ENCODE measurements around the gene STK38L.

STK38L gene

DNA sequence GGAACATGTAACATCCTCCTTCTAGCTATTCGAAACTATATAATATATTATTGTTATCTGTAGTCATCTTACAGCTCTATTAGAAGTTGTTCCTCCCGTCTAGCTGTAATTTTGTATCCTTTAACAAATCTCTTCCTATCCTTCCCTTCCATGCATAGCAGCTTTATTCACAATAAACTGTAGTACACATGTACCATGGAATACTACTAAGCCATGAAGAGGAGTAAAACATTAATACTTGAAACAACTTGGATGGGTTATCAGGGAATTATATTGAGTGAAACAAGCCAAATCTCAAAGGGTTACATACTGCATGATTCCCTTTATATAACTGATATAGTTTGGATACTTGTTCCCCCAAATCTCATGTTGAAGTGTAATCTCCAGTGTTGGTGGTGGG lies 33.9 kb upstream of the STK38L start:
- no peak overlapping the region for H3K9ac ChIP-seq (ENCODE audit: low read depth, low read length)
- H3K36me3 ChIP-seq (ENCODE audit: insufficient read depth, low read length): no peaks in the 10 kb centered on the region
- no peaks in the 10 kb centered on the region for H3K27me3 ChIP-seq (ENCODE audit: insufficient read depth, low read length, poor library complexity)
- H4K20me1 ChIP-seq (ENCODE audit: insufficient read depth, low read length): no peaks in the 10 kb centered on the region
- no peak overlapping the region for H3K4me3 ChIP-seq (ENCODE audit: low read depth in 1 of 2, low read length in 2 of 2)
- no peak overlapping the region for H3K27ac ChIP-seq (ENCODE audit: low read length)
- no peak for DNase-seq
- H3K4me2 ChIP-seq (ENCODE audit: insufficient read depth, low read length): no peak overlapping the region
- TF ChIP-seq, protein P1, sequence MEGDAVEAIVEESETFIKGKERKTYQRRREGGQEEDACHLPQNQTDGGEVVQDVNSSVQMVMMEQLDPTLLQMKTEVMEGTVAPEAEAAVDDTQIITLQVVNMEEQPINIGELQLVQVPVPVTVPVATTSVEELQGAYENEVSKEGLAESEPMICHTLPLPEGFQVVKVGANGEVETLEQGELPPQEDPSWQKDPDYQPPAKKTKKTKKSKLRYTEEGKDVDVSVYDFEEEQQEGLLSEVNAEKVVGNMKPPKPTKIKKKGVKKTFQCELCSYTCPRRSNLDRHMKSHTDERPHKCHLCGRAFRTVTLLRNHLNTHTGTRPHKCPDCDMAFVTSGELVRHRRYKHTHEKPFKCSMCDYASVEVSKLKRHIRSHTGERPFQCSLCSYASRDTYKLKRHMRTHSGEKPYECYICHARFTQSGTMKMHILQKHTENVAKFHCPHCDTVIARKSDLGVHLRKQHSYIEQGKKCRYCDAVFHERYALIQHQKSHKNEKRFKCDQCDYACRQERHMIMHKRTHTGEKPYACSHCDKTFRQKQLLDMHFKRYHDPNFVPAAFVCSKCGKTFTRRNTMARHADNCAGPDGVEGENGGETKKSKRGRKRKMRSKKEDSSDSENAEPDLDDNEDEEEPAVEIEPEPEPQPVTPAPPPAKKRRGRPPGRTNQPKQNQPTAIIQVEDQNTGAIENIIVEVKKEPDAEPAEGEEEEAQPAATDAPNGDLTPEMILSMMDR (IDR thresholded peaks at IDR 0.05; ENCODE audit: borderline replicate concordance, extremely low read depth, low read length, poor library complexity, severe bottlenecking): no peak
- no peak for TF ChIP-seq EZH2 (IDR thresholded peaks at IDR 0.05; ENCODE audit: borderline replicate concordance, low read depth, low read length, severe bottlenecking)
- H3K79me2 ChIP-seq (ENCODE audit: insufficient read depth, low read length): no peaks in the 10 kb centered on the region
- H3K9me3 ChIP-seq (ENCODE audit: insufficient read depth, low read length, severe bottlenecking): no peaks in the 10 kb centered on the region
- no peaks in the 10 kb centered on the region for H3K4me1 ChIP-seq (ENCODE audit: insufficient read depth, low read length)
- H2AFZ ChIP-seq (ENCODE audit: low read depth, low read length): no peak overlapping the region
- no peak for ATAC-seq (ENCODE audit: insufficient read depth, low read depth)

DNA sequence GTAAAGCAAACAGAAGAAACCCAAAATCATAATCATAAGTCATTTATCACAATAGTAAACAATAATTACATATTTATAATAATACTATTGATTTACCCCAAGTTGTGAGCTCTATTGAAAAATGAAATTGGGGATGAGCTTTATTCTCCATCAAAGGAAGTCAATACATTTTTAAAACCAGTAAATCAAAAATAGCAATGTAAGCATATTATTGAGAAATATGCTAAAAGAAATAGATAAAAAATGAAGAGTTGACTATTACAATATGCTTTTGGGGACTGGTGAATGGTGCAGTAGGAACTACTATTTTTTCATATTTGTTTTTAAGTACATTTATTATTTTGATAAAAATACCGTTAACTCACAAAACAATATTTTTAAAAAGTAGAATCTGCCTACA lies 31.2 kb upstream of the STK38L start:
- H3K4me3 ChIP-seq (ENCODE audit: low read depth in 1 of 2, low read length in 2 of 2): no peak overlapping the region
- no peaks in the 10 kb centered on the region for H3K36me3 ChIP-seq (ENCODE audit: insufficient read depth, low read length)
- no peaks in the 10 kb centered on the region for H4K20me1 ChIP-seq (ENCODE audit: insufficient read depth, low read length)
- H3K27me3 ChIP-seq (ENCODE audit: insufficient read depth, low read length, poor library complexity): no peaks in the 10 kb centered on the region
- DNase-seq (no peak), ATAC-seq (ENCODE audit: insufficient read depth, low read depth) (no peak)
- H3K9me3 ChIP-seq (ENCODE audit: insufficient read depth, low read length, severe bottlenecking): no peaks in the 10 kb centered on the region
- H3K79me2 ChIP-seq (ENCODE audit: insufficient read depth, low read length): no peaks in the 10 kb centered on the region
- H3K27ac ChIP-seq (ENCODE audit: low read length): no peak overlapping the region
- TF ChIP-seq EZH2 (IDR thresholded peaks at IDR 0.05; ENCODE audit: borderline replicate concordance, low read depth, low read length, severe bottlenecking): no peak
- H2AFZ ChIP-seq (ENCODE audit: low read depth, low read length): no peak overlapping the region
- H3K9ac ChIP-seq (ENCODE audit: low read depth, low read length): no peak overlapping the region
- H3K4me1 ChIP-seq (ENCODE audit: insufficient read depth, low read length): no peaks in the 10 kb centered on the region
- H3K4me2 ChIP-seq (ENCODE audit: insufficient read depth, low read length): no peak overlapping the region

DNA sequence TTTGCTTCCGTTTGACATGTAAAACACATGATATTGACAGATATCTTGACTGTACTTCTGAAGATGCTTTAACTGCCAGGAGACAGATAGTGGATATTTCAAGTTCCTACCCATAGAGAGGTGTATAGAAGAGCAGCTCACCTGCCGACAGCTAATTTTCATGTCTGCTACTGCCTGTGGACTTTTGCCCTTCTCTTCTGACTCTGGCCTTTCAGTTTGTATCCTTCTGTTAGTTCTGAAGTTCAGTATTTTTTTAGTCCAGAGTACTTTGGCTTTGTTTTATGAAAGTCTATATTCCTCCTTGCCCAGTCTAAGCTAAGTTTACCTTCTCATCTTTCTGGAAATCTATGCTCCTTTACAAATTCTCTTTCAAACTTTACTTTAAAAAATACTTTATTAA lies 30.8 kb upstream of the STK38L start:
- Histone ChIP-seq H3K4me2 (ENCODE audit: insufficient read depth, low read length) (no peak overlapping the region), H3K9me3 (ENCODE audit: insufficient read depth, low read length, severe bottlenecking) (no peaks in the 10 kb centered on the region), H3K9ac (ENCODE audit: low read depth, low read length) (no peak overlapping the region), H3K36me3 (ENCODE audit: insufficient read depth, low read length) (no peaks in the 10 kb centered on the region), H3K4me3 (ENCODE audit: low read depth in 1 of 2, low read length in 2 of 2) (no peak overlapping the region), H3K79me2 (ENCODE audit: insufficient read depth, low read length) (no peaks in the 10 kb centered on the region), H3K4me1 (ENCODE audit: insufficient read depth, low read length) (no peaks in the 10 kb centered on the region), H3K27me3 (ENCODE audit: insufficient read depth, low read length, poor library complexity) (no peaks in the 10 kb centered on the region), H2AFZ (ENCODE audit: low read depth, low read length) (no peak overlapping the region), H3K27ac (ENCODE audit: low read length) (no peak overlapping the region), H4K20me1 (ENCODE audit: insufficient read depth, low read length) (no peaks in the 10 kb centered on the region)
- DNase-seq: no peak
- no peak for TF ChIP-seq EZH2 (IDR thresholded peaks at IDR 0.05; ENCODE audit: borderline replicate concordance, low read depth, low read length, severe bottlenecking)
- TF ChIP-seq, protein P1 (IDR thresholded peaks at IDR 0.05; ENCODE audit: borderline replicate concordance, extremely low read depth, low read length, poor library complexity, severe bottlenecking): no peak
- ATAC-seq (ENCODE audit: insufficient read depth, low read depth): no peak

DNA sequence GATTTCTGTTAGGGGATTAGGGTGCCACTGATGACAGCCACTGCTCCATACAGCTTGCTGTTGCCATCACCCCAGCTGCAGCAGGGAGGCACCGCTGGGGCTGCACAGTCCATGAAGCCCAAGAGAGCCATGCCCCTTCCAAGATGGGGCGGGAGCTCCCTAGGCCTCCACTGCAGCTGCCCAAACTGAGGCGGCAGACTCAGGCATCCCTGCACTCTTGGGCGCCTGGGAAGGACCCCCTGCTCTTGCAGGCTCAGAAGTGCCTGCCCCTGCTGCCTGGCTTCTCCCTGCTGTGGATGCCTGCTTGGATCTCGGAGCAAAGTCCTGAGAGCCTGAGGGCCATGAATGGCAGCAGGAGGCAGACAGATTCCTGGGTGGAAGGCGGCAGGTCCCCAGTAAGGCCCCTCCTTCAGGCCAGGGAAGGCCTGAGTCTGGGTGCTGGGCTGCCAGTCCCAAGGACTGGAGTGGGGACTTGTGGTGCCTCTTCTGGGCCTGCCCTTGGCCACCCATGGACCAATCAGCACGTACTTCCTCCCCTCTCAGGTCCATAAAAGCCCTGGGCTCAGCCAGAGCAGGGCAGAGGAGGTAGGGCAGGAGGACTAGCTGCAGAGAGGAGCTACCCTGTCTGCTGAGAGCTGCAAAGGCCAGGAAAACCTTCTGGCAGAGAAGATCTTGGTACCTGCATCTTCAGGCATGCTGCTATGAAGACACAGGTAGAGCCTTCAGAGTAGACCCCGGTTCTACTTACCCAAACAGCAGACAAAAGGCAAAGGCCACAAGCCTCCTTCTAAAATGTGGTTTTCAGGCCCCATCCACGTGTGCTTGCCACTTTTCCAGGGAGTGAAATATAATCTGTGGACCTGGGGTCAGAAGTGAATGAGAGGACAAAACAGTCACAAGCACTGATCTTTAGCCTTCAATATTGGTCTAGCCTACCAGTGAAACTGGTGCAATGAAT lies 30.0 kb upstream of the STK38L start:
- Histone ChIP-seq H3K9ac (ENCODE audit: low read depth, low read length) (no peak overlapping the region), H3K27me3 (ENCODE audit: insufficient read depth, low read length, poor library complexity) (no peaks in the 10 kb centered on the region), H3K27ac (ENCODE audit: low read length) (no peak overlapping the region), H3K4me3 (ENCODE audit: low read depth in 1 of 2, low read length in 2 of 2) (no peak overlapping the region), H3K36me3 (ENCODE audit: insufficient read depth, low read length) (no peaks in the 10 kb centered on the region), H3K4me2 (ENCODE audit: insufficient read depth, low read length) (no peak overlapping the region), H2AFZ (ENCODE audit: low read depth, low read length) (no peak overlapping the region), H3K79me2 (ENCODE audit: insufficient read depth, low read length) (no peaks in the 10 kb centered on the region), H4K20me1 (ENCODE audit: insufficient read depth, low read length) (no peaks in the 10 kb centered on the region), H3K9me3 (ENCODE audit: insufficient read depth, low read length, severe bottlenecking) (no peaks in the 10 kb centered on the region), H3K4me1 (ENCODE audit: insufficient read depth, low read length) (no peaks in the 10 kb centered on the region)
- no peak for ATAC-seq (ENCODE audit: insufficient read depth, low read depth)
- TF ChIP-seq, protein P1 (IDR thresholded peaks at IDR 0.05; ENCODE audit: borderline replicate concordance, extremely low read depth, low read length, poor library complexity, severe bottlenecking): no peak
- no peak for TF ChIP-seq EZH2 (IDR thresholded peaks at IDR 0.05; ENCODE audit: borderline replicate concordance, low read depth, low read length, severe bottlenecking)
- no peak for DNase-seq
